Measurements from ENCODE around the gene SLC15A3.

- TF ChIP-seq CTCF (IDR thresholded peaks at IDR 0.05) (no peak), REST (IDR thresholded peaks at IDR 0.05; ENCODE audit: insufficient read depth in 1 of 2, low read depth in 2 of 2, low read length in 1 of 2) (no peak), POLR2AphosphoS5 (IDR thresholded peaks at IDR 0.05; ENCODE audit: low read depth, low read length) (no peak), SIN3A (IDR thresholded peaks at IDR 0.05; ENCODE audit: borderline replicate concordance, insufficient read depth, low read depth, low read length) (no peak)
These were observed 20.1 kb downstream of the SLC15A3 start for GRCh38 chr11:60931917-60932316.

All from Panc1 (cell line).